Upper lobe of right lung (tissue), 1 donor: ENCODE measurements around the gene CDK5RAP3. TPM values are rescaled to one million over a fixed set of nuclear protein-coding genes. Genes with fewer than 3 reads are reported as not detected.

Source experiments
- ATAC-seq: fragments of 200-7000 bp; cut with Tn5 transposase; one replicate; pipeline ENCODE4 v1.9.1; 2020; ENCODE audit warnings: mild to moderate bottlenecking, moderate library complexity
- DNase-seq: peaks from one replicate; pipeline ENCODE4 v3.0.0-alpha.2; 2020
- H3K27ac ChIP-seq: fragments of 200-600 bp; one replicate; pipeline ENCODE4 v1.8.0; 2022
- H3K27me3 ChIP-seq: fragments of 200-600 bp; one replicate; pipeline ENCODE4 v1.8.0; 2022; ENCODE audit warnings: mild to moderate bottlenecking
- H3K36me3 ChIP-seq: fragments of 200-600 bp; one replicate; pipeline ENCODE4 v1.8.0; 2022
- H3K4me1 ChIP-seq: fragments of 200-600 bp; one replicate; pipeline ENCODE4 v1.8.0; 2022
- H3K4me3 ChIP-seq: fragments of 200-600 bp; one replicate; pipeline ENCODE4 v1.8.0; 2022; ENCODE audit warnings: mild to moderate bottlenecking
- H3K9me3 ChIP-seq: fragments of 200-600 bp; one replicate; pipeline ENCODE4 v1.8.0; 2022
- CTCF ChIP-seq: fragments of 200-600 bp; IDR thresholded peaks from one replicate; pipeline ENCODE4 v1.8.0; 2022; ENCODE audit warnings: antibody characterized with exemption
- intact Hi-C: fragments of 100-400 bp; cut with DNase I; formaldehyde crosslinking; loops from one replicate; pipeline ENCODE4 v1.11.0; 2022
- total RNA-seq: library from RNA; stranded (reverse); fragmentation: NEBNext Ultra II Directional; extraction: Animal tissue kit (Norgen Biotek cat#: 25700); gene quantifications from one replicate; pipeline ENCODE4 v1.2.1, GENCODE V29; 2021
- donor health status: DM: no; HTN: yes; CAD: no; lungs with severe emphysema.

The CDK5RAP3 gene
- total RNA-seq, 1 donor from 2014 or later, result 140 TPM

- ATAC-seq (no peak), DNase-seq (no peak)
- H3K27me3 ChIP-seq, result no peaks in the 10 kb centered on the region
- no peak overlapping the region for H3K4me3 ChIP-seq
- intact Hi-C loops, result no loop called here
- TF ChIP-seq CTCF, result no peak
- H3K9me3 ChIP-seq, result no peaks in the 10 kb centered on the region
- peaks cover 32% of the 10 kb centered on the region for H3K4me1 ChIP-seq
- H3K27ac ChIP-seq, result peak overlapping the region; percentile 3
- H3K36me3 ChIP-seq, result no peaks in the 10 kb centered on the region
Measured at GRCh38 chr17:47946516-47946915, 24.4 kb upstream of the CDK5RAP3 start.

GRCh38 chr17:47946929-47947397, 23.9 kb upstream of the CDK5RAP3 start:
- TF ChIP-seq CTCF, result peak; percentile 84
- peaks cover 35% of the 10 kb centered on the region for H3K4me1 ChIP-seq

GRCh38 chr17:47948706-47949196, 22.2 kb upstream of the CDK5RAP3 start:
- DNase-seq, result no peak
- no peaks in the 10 kb centered on the region for H3K36me3 ChIP-seq
- no peaks in the 10 kb centered on the region for H3K9me3 ChIP-seq
- peak overlapping the region; percentile 81 for H3K27ac ChIP-seq
- no peak for TF ChIP-seq CTCF
- H3K4me3 ChIP-seq, result no peak overlapping the region
- H3K4me1 ChIP-seq, result peaks cover 32% of the 10 kb centered on the region
- intact Hi-C loops, result no loop called here
- H3K27me3 ChIP-seq, result no peaks in the 10 kb centered on the region
- ATAC-seq, result peak; percentile 7

More at GRCh38 chr17:47946929-47947397, 23.9 kb upstream of the CDK5RAP3 start:
- peak; percentile 81 for DNase-seq
- peak; percentile 84 for ATAC-seq
- H3K4me3 ChIP-seq, result no peak overlapping the region
- H3K9me3 ChIP-seq, result no peaks in the 10 kb centered on the region
- no peaks in the 10 kb centered on the region for H3K27me3 ChIP-seq
- intact Hi-C loops, result no loop called here
- H3K36me3 ChIP-seq, result no peaks in the 10 kb centered on the region
- peak overlapping the region; percentile 3 for H3K27ac ChIP-seq

GRCh38 chr17:47949197-47949759, 21.6 kb upstream of the CDK5RAP3 start:
- peak; percentile 96 for DNase-seq
- H3K4me1 ChIP-seq, result peaks cover 32% of the 10 kb centered on the region
- peak; percentile 83 for ATAC-seq
- peak overlapping the region; percentile 81 for H3K27ac ChIP-seq
- H3K36me3 ChIP-seq, result no peaks in the 10 kb centered on the region
- H3K4me3 ChIP-seq, result peak overlapping the region; percentile 40
- intact Hi-C loops, result no loop called here
- TF ChIP-seq CTCF, result peak; percentile 87
- no peaks in the 10 kb centered on the region for H3K27me3 ChIP-seq
- H3K9me3 ChIP-seq, result no peaks in the 10 kb centered on the region

GRCh38 chr17:47949946-47950345, 21.0 kb upstream of the CDK5RAP3 start:
- Histone ChIP-seq H3K4me3 (peak overlapping the region; percentile 40), H3K27me3 (no peaks in the 10 kb centered on the region), H3K27ac (peak overlapping the region; percentile 81), H3K9me3 (no peaks in the 10 kb centered on the region), H3K4me1 (peaks cover 32% of the 10 kb centered on the region), H3K36me3 (no peaks in the 10 kb centered on the region)
- peak; percentile 1 for ATAC-seq
- no peak for DNase-seq
- intact Hi-C loops, result no loop called here
- no peak for TF ChIP-seq CTCF
